ENCODE measurements around the gene PARD6G.
"Not testable (repeated sequence)": the region's sequence is repeated elsewhere in the genome, so short reads cannot be mapped to it uniquely, and the experiment has no call there.

The PARD6G gene

DNA sequence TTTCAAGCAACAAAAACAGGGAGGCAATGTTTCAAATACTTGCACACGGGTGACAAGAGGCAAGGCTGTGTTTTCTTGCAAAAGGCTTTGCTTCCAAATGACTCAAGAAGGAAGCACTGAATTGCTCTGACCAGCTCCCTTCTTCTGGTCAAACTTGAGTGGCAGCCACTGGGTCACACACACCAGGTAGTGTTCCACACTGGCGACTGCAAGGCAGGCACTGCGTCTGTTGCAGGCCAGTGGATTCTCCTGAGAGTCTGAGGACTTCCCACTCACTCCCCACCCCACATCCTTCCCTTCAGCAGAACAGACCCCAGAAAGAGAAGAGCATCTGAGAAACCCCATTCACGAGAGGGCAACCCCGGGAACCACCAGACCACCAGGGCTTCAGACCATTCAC lies 19.8 kb downstream of the PARD6G start:
- H4K20me1 ChIP-seq (ENCODE audit: control insufficient read depth, insufficient read depth, low read depth, low read length) = no peaks in the 10 kb centered on the region
- no peaks in the 10 kb centered on the region for H3K27me3 ChIP-seq (ENCODE audit: control insufficient read depth, low read length)
- H3K9me2 ChIP-seq (replicated peaks; ENCODE audit: control insufficient read depth, low read length) = no peaks in the 10 kb centered on the region
- H3K27ac ChIP-seq (ENCODE audit: low read depth, low read length) = no peak overlapping the region
- H3F3A ChIP-seq (ENCODE audit: control insufficient read depth, insufficient read depth) = no peaks in the 10 kb centered on the region
- H3K4me3 ChIP-seq (ENCODE audit: low read length) = no peak overlapping the region
- no peak overlapping the region for H3K4me2 ChIP-seq (ENCODE audit: low read length)
- H3K9me3 ChIP-seq (ENCODE audit: control insufficient read depth, insufficient read depth, low read length) = no peaks in the 10 kb centered on the region
- TF ChIP-seq EZH2phosphoT487 (IDR thresholded peaks at IDR 0.05; ENCODE audit: borderline replicate concordance, low read length) = no peak
- TF ChIP-seq, protein P1, sequence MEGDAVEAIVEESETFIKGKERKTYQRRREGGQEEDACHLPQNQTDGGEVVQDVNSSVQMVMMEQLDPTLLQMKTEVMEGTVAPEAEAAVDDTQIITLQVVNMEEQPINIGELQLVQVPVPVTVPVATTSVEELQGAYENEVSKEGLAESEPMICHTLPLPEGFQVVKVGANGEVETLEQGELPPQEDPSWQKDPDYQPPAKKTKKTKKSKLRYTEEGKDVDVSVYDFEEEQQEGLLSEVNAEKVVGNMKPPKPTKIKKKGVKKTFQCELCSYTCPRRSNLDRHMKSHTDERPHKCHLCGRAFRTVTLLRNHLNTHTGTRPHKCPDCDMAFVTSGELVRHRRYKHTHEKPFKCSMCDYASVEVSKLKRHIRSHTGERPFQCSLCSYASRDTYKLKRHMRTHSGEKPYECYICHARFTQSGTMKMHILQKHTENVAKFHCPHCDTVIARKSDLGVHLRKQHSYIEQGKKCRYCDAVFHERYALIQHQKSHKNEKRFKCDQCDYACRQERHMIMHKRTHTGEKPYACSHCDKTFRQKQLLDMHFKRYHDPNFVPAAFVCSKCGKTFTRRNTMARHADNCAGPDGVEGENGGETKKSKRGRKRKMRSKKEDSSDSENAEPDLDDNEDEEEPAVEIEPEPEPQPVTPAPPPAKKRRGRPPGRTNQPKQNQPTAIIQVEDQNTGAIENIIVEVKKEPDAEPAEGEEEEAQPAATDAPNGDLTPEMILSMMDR (IDR thresholded peaks at IDR 0.05; ENCODE audit: low read depth, low read length, poor library complexity, severe bottlenecking) = no peak
- no peaks in the 10 kb centered on the region for H3K4me1 ChIP-seq (ENCODE audit: control insufficient read depth, low read length)
- H3K36me3 ChIP-seq (ENCODE audit: control insufficient read depth, low read length) = no peaks in the 10 kb centered on the region
- no peaks in the 10 kb centered on the region for H3K79me2 ChIP-seq (ENCODE audit: control insufficient read depth, low read length)

DNA sequence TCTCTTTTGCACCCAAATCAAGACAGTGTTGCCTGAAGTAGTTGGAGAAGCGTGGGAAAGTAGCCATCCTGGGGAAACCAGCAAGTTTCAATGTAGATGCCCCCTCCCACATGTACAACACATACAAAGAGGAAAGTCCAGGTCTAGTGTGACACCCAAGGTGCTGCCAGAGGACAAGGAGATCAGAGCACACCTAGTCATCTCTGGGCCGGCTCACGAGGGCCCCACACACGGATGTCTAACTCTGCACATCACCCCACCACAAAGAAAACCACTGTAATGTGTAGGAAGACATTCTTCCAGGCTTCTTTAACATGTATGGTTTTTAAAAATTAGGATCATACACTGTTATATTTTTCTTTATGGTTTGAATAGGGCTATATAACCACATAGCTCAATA lies 21.6 kb downstream of the PARD6G start:
- no peaks in the 10 kb centered on the region for H3K36me3 ChIP-seq (ENCODE audit: control insufficient read depth, low read length)
- H3K27me3 ChIP-seq (ENCODE audit: control insufficient read depth, low read length) = no peaks in the 10 kb centered on the region
- no peaks in the 10 kb centered on the region for H3K9me2 ChIP-seq (replicated peaks; ENCODE audit: control insufficient read depth, low read length)
- no peaks in the 10 kb centered on the region for H3K4me1 ChIP-seq (ENCODE audit: control insufficient read depth, low read length)
- no peak overlapping the region for H3K4me2 ChIP-seq (ENCODE audit: low read length)
- no peak for TF ChIP-seq EZH2phosphoT487 (IDR thresholded peaks at IDR 0.05; ENCODE audit: borderline replicate concordance, low read length)
- TF ChIP-seq, protein P1 (IDR thresholded peaks at IDR 0.05; ENCODE audit: low read depth, low read length, poor library complexity, severe bottlenecking) = no peak
- no peaks in the 10 kb centered on the region for H3K79me2 ChIP-seq (ENCODE audit: control insufficient read depth, low read length)
- H3K4me3 ChIP-seq (ENCODE audit: low read length) = no peak overlapping the region
- H3K27ac ChIP-seq (ENCODE audit: low read depth, low read length) = no peak overlapping the region
- no peaks in the 10 kb centered on the region for H3K9me3 ChIP-seq (ENCODE audit: control insufficient read depth, insufficient read depth, low read length)
- no peaks in the 10 kb centered on the region for H4K20me1 ChIP-seq (ENCODE audit: control insufficient read depth, insufficient read depth, low read depth, low read length)
- no peaks in the 10 kb centered on the region for H3F3A ChIP-seq (ENCODE audit: control insufficient read depth, insufficient read depth)

DNA sequence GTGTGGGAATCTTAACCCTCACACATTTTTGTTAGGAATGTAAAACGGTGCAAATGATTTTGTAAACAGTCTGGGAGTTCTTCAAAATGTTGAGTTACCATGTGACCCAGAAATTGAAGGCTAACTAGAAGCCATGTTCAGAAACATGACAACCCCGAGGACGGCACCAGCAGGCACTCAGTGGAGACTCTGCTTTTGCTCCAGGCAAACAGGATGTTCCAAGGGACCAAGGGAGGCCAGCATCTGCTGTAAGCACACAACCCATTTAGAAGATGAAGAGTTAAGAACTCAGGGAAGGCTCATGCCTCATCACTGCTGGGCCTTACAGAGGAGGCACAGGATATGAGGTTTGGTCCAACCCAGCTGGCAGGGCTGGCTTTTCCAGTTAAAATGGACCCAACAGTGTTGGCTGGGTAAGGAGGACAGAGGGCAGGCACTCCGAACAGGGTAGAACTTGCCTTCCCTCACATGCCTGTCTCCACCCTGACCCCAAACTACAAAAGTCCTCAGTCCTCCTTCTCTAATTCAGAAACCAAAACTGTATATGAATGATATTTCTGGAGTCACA lies 23.6 kb downstream of the PARD6G start:
- Histone ChIP-seq H3K9me2 (replicated peaks; ENCODE audit: control insufficient read depth, low read length) (no peaks in the 10 kb centered on the region), H3K79me2 (ENCODE audit: control insufficient read depth, low read length) (no peaks in the 10 kb centered on the region), H3K4me2 (ENCODE audit: low read length) (no peak overlapping the region), H3K27ac (ENCODE audit: low read depth, low read length) (no peak overlapping the region), H3K9me3 (ENCODE audit: control insufficient read depth, insufficient read depth, low read length) (no peaks in the 10 kb centered on the region), H3K4me3 (ENCODE audit: low read length) (no peak overlapping the region), H3F3A (ENCODE audit: control insufficient read depth, insufficient read depth) (no peaks in the 10 kb centered on the region), H3K4me1 (ENCODE audit: control insufficient read depth, low read length) (no peaks in the 10 kb centered on the region), H3K27me3 (ENCODE audit: control insufficient read depth, low read length) (no peaks in the 10 kb centered on the region), H3K36me3 (ENCODE audit: control insufficient read depth, low read length) (no peaks in the 10 kb centered on the region), H4K20me1 (ENCODE audit: control insufficient read depth, insufficient read depth, low read depth, low read length) (no peaks in the 10 kb centered on the region)
- no peak for TF ChIP-seq EZH2phosphoT487 (IDR thresholded peaks at IDR 0.05; ENCODE audit: borderline replicate concordance, low read length)
- TF ChIP-seq, protein P1 (IDR thresholded peaks at IDR 0.05; ENCODE audit: low read depth, low read length, poor library complexity, severe bottlenecking) = no peak

DNA sequence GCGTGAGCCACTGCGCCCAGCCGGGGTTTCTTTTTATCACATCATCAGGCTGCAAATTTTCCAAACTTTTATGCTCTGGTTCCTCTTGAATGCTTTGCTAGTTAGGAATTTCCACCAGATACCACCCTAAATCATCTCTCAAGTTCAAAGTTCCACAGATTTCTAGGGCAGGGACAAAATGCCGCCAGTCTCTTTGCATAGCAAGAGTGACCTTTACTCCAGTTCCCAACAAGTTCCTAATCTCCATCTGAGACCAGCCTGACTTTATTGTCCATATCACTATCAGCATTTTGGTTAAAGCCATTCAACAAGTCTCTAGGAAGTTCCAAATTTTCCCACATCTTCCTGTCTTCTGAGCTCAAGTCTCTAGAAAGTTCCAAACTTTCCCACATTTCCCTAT lies 27.8 kb downstream of the PARD6G start:
- not testable (repeated sequence) for H3K4me2 ChIP-seq (ENCODE audit: low read length); H3K27ac ChIP-seq (ENCODE audit: low read depth, low read length); H3K9me2 ChIP-seq (replicated peaks; ENCODE audit: control insufficient read depth, low read length); H3K79me2 ChIP-seq (ENCODE audit: control insufficient read depth, low read length); H3K27me3 ChIP-seq (ENCODE audit: control insufficient read depth, low read length); H3K9me3 ChIP-seq (ENCODE audit: control insufficient read depth, insufficient read depth, low read length); H3K36me3 ChIP-seq (ENCODE audit: control insufficient read depth, low read length); H3K4me1 ChIP-seq (ENCODE audit: control insufficient read depth, low read length); H4K20me1 ChIP-seq (ENCODE audit: control insufficient read depth, insufficient read depth, low read depth, low read length); H3F3A ChIP-seq (ENCODE audit: control insufficient read depth, insufficient read depth); H3K4me3 ChIP-seq (ENCODE audit: low read length)
